ENCODE data around the gene NPRL2. TPM values are rescaled to one million over a fixed set of nuclear protein-coding genes. Genes with fewer than 3 reads are reported as not detected.

NPRL2 gene
- polyA plus RNA-seq, 1 experiment = 45.0 TPM

- peak within 1 kb of the TSS; percentile 76 for H3K4me3 ChIP-seq (ENCODE audit: low read depth, low read length)
- TF ChIP-seq CTCF (IDR thresholded peaks at IDR 0.05; ENCODE audit: insufficient read depth, low read depth, low read length) = no peak
- CTCF ChIA-PET = no interaction called here
- POLR2A ChIA-PET = interaction anchor here (0.5 to 0.6 kb wide), 2 partner anchors 22 to 207 kb away, joined by 4 to 5 read pairs; no protein-coding TSS in a partner anchor
- peak; percentile 98 for DNase-seq (ENCODE audit: low read depth)
- no peaks in the 10 kb centered on the region for H3K27me3 ChIP-seq (ENCODE audit: control insufficient read depth, insufficient read depth, low read length)
- peaks cover 16% of the 10 kb centered on the region for H3K36me3 ChIP-seq (ENCODE audit: control insufficient read depth, insufficient read depth, low read length)
These were observed 8.6 kb upstream of the NPRL2 start, which contains the start of gene TMEM115 for GRCh38 chr3:50358911-50359759. Gene TMEM115 (minus strand): TSS chr3:50359521. CDS start chr3:50359063, 458 bp downstream.

GRCh38 chr3:50358355-50358910 is 7.9 kb upstream of the NPRL2 start:
- no peaks in the 10 kb centered on the region for H3K27me3 ChIP-seq (ENCODE audit: control insufficient read depth, insufficient read depth, low read length)
- no peak for TF ChIP-seq CTCF (IDR thresholded peaks at IDR 0.05; ENCODE audit: insufficient read depth, low read depth, low read length)
- ChIA-PET CTCF (no interaction called here), POLR2A (no interaction called here)
- no peak for DNase-seq (ENCODE audit: low read depth)
- peak overlapping the region; percentile 76 for H3K4me3 ChIP-seq (ENCODE audit: low read depth, low read length)
- H3K36me3 ChIP-seq (ENCODE audit: control insufficient read depth, insufficient read depth, low read length) = peaks cover 19% of the 10 kb centered on the region

- peak overlapping the region; percentile 76 for H3K4me3 ChIP-seq (ENCODE audit: low read depth, low read length)
- no peaks in the 10 kb centered on the region for H3K27me3 ChIP-seq (ENCODE audit: control insufficient read depth, insufficient read depth, low read length)
- peaks cover 23% of the 10 kb centered on the region for H3K36me3 ChIP-seq (ENCODE audit: control insufficient read depth, insufficient read depth, low read length)
- no peak for DNase-seq (ENCODE audit: low read depth)
- POLR2A ChIA-PET = no interaction called here
- CTCF ChIA-PET = interaction anchor here (1.0 to 1.3 kb wide), 4 partner anchors 10 to 191 kb away, joined by 3 to 7 read pairs (median 3); no protein-coding TSS in a partner anchor
- TF ChIP-seq CTCF (IDR thresholded peaks at IDR 0.05; ENCODE audit: insufficient read depth, low read depth, low read length) = no peak
These were observed 6.9 kb upstream of the NPRL2 start for GRCh38 chr3:50357481-50357880.

GRCh38 chr3:50356553-50356952 is 6.0 kb upstream of the NPRL2 start:
- Histone ChIP-seq H3K4me3 (ENCODE audit: low read depth, low read length) (peak overlapping the region; percentile 76), H3K36me3 (ENCODE audit: control insufficient read depth, insufficient read depth, low read length) (peaks cover 23% of the 10 kb centered on the region), H3K27me3 (ENCODE audit: control insufficient read depth, insufficient read depth, low read length) (no peaks in the 10 kb centered on the region)
- DNase-seq (ENCODE audit: low read depth) = no peak
- POLR2A ChIA-PET = no interaction called here
- CTCF ChIA-PET = interaction anchor here (1.0 to 1.3 kb wide), 4 partner anchors 8 to 185 kb away, joined by 3 to 7 read pairs (median 3); no protein-coding TSS in a partner anchor
- TF ChIP-seq CTCF (IDR thresholded peaks at IDR 0.05; ENCODE audit: insufficient read depth, low read depth, low read length) = no peak

GRCh38 chr3:50355829-50356552 is 5.4 kb upstream of the NPRL2 start:
- Histone ChIP-seq H3K27me3 (ENCODE audit: control insufficient read depth, insufficient read depth, low read length) (no peaks in the 10 kb centered on the region), H3K36me3 (ENCODE audit: control insufficient read depth, insufficient read depth, low read length) (peaks cover 23% of the 10 kb centered on the region), H3K4me3 (ENCODE audit: low read depth, low read length) (peak overlapping the region; percentile 76)
- no peak for DNase-seq (ENCODE audit: low read depth)
- ChIA-PET POLR2A (no interaction called here), CTCF (interaction anchor here (1.0 to 1.2 kb wide), 2 partner anchors 8 to 186 kb away, joined by 3 read pairs; no protein-coding TSS in a partner anchor)
- no peak for TF ChIP-seq CTCF (IDR thresholded peaks at IDR 0.05; ENCODE audit: insufficient read depth, low read depth, low read length)
